GM12878 (cell line): ENCODE data around the gene CDC42BPB. TPM values are rescaled to one million over a fixed set of nuclear protein-coding genes. Genes with fewer than 3 reads are reported as not detected.

ENCODE experiments used
- ATAC-seq: fragments of 200-7000 bp; cut with Tn5 transposase; 3 replicates; pipeline ENCODE4 v1.9.1; 2020; ENCODE audit warnings: mild to moderate bottlenecking, moderate library complexity
- BruUV-seq: library from RNA; stranded (reverse); fragments of 400-500 nt; replicated peaks from 2 replicates; lab custom pipeline; 2021; lab: Mats Ljungman, UMichigan
- CTCF ChIA-PET: fragments of 300-600 bp; sonication (Branson Sonifier 250); formaldehyde crosslinking; extraction: SDS; loops from one replicate; lab custom pipeline; 2021; ENCODE audit warnings: inconsistent platforms; lab: Yijun Ruan, JAX
- POLR2A ChIA-PET: fragments of 350-600 bp; formaldehyde crosslinking; extraction: SDS; loops from one replicate; lab custom pipeline; 2021; ENCODE audit warnings: inconsistent platforms; lab: Charles Lee
- RAD21 ChIA-PET: fragments of 300-600 bp; sonication (Branson Sonifier 250); formaldehyde crosslinking; loops from one replicate; lab custom pipeline; 2023; ENCODE audit warnings: antibody characterized with exemption; ENCODE audit not compliant: unreplicated experiment; lab: Charles Lee
- SMC1A ChIA-PET: fragments of 300-600 bp; sonication (Branson Sonifier 250); formaldehyde crosslinking; loops from one replicate; lab custom pipeline; 2023; ENCODE audit not compliant: unreplicated experiment, uncharacterized antibody; lab: Charles Lee
- DNase-seq: peaks from one replicate; pipeline ENCODE4 v3.0.0-alpha.2; 2011; ENCODE audit warnings: low read depth, low spot score
- FAIRE-seq: peaks from 3 replicates; lab custom pipeline; 2011; peaks lifted over from hg19 to GRCh38; lab: Jason Lieb, UNC
- H2AFZ ChIP-seq: 2 replicates; pipeline ENCODE4 v1.6.0; 2011; ENCODE audit warnings: low read depth, low read length, control low read depth; ENCODE audit not compliant: control insufficient read depth
- H3K27ac ChIP-seq: 2 replicates; pipeline ENCODE4 v1.5.1; 2011; ENCODE audit warnings: control low read depth; ENCODE audit not compliant: control insufficient read depth, insufficient read depth
- H3K27me3 ChIP-seq, 2 experiments: replicated peaks in 1 of 2; 2 replicates each; pipeline versions ENCODE4 v1.6.0 to v1.6.1; 2011; ENCODE audit warnings: low read length in 1 of 2; ENCODE audit not compliant: control insufficient read depth in 2 of 2, insufficient read depth in 2 of 2
- H3K36me3 ChIP-seq, 2 experiments: 2 replicates each; pipeline ENCODE4 v1.5.1; 2011; ENCODE audit warnings: low read length in 1 of 2; ENCODE audit not compliant: control insufficient read depth in 2 of 2, insufficient read depth in 2 of 2
- H3K4me1 ChIP-seq: 2 replicates; pipeline ENCODE4 v1.6.1; 2011; ENCODE audit warnings: mild to moderate bottlenecking, low read length, moderate library complexity, mixed read lengths; ENCODE audit not compliant: control insufficient read depth, insufficient read depth
- H3K4me2 ChIP-seq: 2 replicates; pipeline ENCODE4 v1.6.0; 2011; ENCODE audit warnings: control low read depth; ENCODE audit not compliant: control insufficient read depth, insufficient read depth
- H3K4me3 ChIP-seq: fragments of 200-600 bp; sonication (generic); 2 replicates; pipeline ENCODE4 v1.5.1; 2016
- H3K79me2 ChIP-seq: 2 replicates; pipeline ENCODE4 v1.6.0; 2011; ENCODE audit warnings: low read length; ENCODE audit not compliant: control insufficient read depth, insufficient read depth
- H3K9ac ChIP-seq: 2 replicates; pipeline ENCODE4 v1.8.0; 2011; ENCODE audit warnings: low read length, control low read depth, mixed read lengths; ENCODE audit not compliant: control insufficient read depth, insufficient read depth
- H3K9me3 ChIP-seq: replicated peaks from 3 replicates; pipeline ENCODE4 v1.5.1; 2011; ENCODE audit warnings: mild to moderate bottlenecking, low read length; ENCODE audit not compliant: control insufficient read depth, insufficient read depth
- H4K20me1 ChIP-seq: 2 replicates; pipeline ENCODE4 v1.6.0; 2011; ENCODE audit not compliant: control insufficient read depth, insufficient read depth
- BRCA1 ChIP-seq: IDR thresholded peaks from 2 replicates; pipeline ENCODE4 v1.6.1; 2011; ENCODE audit warnings: low read depth, low read length, improper control_type of control experiment
- CEBPB ChIP-seq, 2 experiments: fragments of 150-350 bp in 1 of 2; IDR thresholded peaks; 2 replicates each; pipeline ENCODE4 v1.6.1; 2012 to 2014; ENCODE audit warnings: low read depth in 2 of 2, low read length in 2 of 2, borderline replicate concordance in 1 of 2, inconsistent platforms in 1 of 2
- CUX1 ChIP-seq: IDR thresholded peaks from 2 replicates; pipeline ENCODE4 v1.6.1; 2012; ENCODE audit warnings: improper control_type of control experiment, low read depth, low read length; ENCODE audit not compliant: insufficient replicate concordance
- DPF2 ChIP-seq: fragments of 450-650 bp; IDR thresholded peaks from 2 replicates; pipeline ENCODE4 v1.6.1; 2017; ENCODE audit warnings: mild to moderate bottlenecking
- EGR1 ChIP-seq, 2 experiments: IDR thresholded peaks; 1 replicate in 1 of 2; 2 replicates in 1 of 2; pipeline ENCODE4 v1.6.1; 2011 to 2012; ENCODE audit warnings: low read depth in 2 of 2, low read length in 2 of 2, borderline replicate concordance in 1 of 2, mild to moderate bottlenecking in 1 of 2, moderate library complexity in 1 of 2
- HSF1 ChIP-seq: fragments of 150-350 bp; IDR thresholded peaks from 2 replicates; pipeline ENCODE4 v1.6.1; 2014; ENCODE audit warnings: mild to moderate bottlenecking, low read depth, low read length
- JUNB ChIP-seq: IDR thresholded peaks from 2 replicates; pipeline ENCODE4 v1.6.1; 2016; ENCODE audit warnings: antibody characterized with exemption, mild to moderate bottlenecking
- NR2C2 ChIP-seq: IDR thresholded peaks from 2 replicates; pipeline ENCODE4 v1.6.1; 2011; ENCODE audit warnings: borderline replicate concordance, low read depth; ENCODE audit not compliant: control insufficient read depth, insufficient read length
- PAX5 ChIP-seq: IDR thresholded peaks from 2 replicates; pipeline ENCODE4 v1.6.1; 2011; ENCODE audit warnings: low read depth, low read length, borderline replicate concordance
- PML ChIP-seq: IDR thresholded peaks from 2 replicates; pipeline ENCODE4 v1.6.1; 2012; ENCODE audit warnings: low read length, inconsistent platforms
- POLR2AphosphoS2 ChIP-seq: IDR thresholded peaks from 2 replicates; pipeline ENCODE4 v1.6.1; 2011; ENCODE audit warnings: low read depth, mild to moderate bottlenecking, low read length, improper control_type of control experiment, moderate library complexity
- SKIL ChIP-seq: fragments of 450-650 bp; IDR thresholded peaks from 2 replicates; pipeline ENCODE4 v1.6.1; 2017; ENCODE audit warnings: mild to moderate bottlenecking, low read depth, inconsistent platforms; ENCODE audit not compliant: poor library complexity, severe bottlenecking
- SPI1 ChIP-seq: IDR thresholded peaks from 2 replicates; pipeline ENCODE4 v1.6.1; 2011; ENCODE audit warnings: low read depth, mild to moderate bottlenecking, low read length, moderate library complexity, borderline replicate concordance; ENCODE audit not compliant: insufficient read depth
- USF1 ChIP-seq: IDR thresholded peaks from 2 replicates; pipeline ENCODE4 v1.6.1; 2011; ENCODE audit warnings: borderline replicate concordance, low read depth, mild to moderate bottlenecking, moderate library complexity, mixed read lengths, low read length; ENCODE audit not compliant: insufficient read depth; ENCODE audit errors: extremely low read length
- WGBS: methylation state at CpG from one replicate; pipeline ENCODE4 v1.1.6; 2016; ENCODE audit warnings: low lambda C conversion rate; ENCODE audit not compliant: insufficient replicate concordance, insufficient coverage; ENCODE audit errors: missing lambda C conversion rate; 5-methylcytosine and 5-hydroxymethylcytosine counted together
- in situ Hi-C: fragments of 300-500 bp; cut with MboI; formaldehyde crosslinking; loops from 9 replicates; pipeline ENCODE4 v1.14.3; 2018; ENCODE audit warnings: mixed read lengths
- intact Hi-C: fragments of 100-400 bp; cut with micrococcal nuclease; formaldehyde crosslinking; loops from one replicate; pipeline ENCODE4 v1.14.2; 2022; ENCODE audit not compliant: unreplicated experiment
- polyA plus RNA-seq, 11 experiments: library from polyadenylated mRNA; depleted of rRNA in 4 of 11; unstranded in 6 of 11; stranded (reverse) in 5 of 11; fragments of >200 nt; fragmentation: Nextera tagmentation in 4 of 11; fragmentation: Illumina TruSeq in 1 of 11; extraction: Ambion mirVana in 4 of 11; extraction: Trizol in 1 of 11; gene quantifications; 1 replicate in 1 of 11; 2 replicates in 10 of 11; pipeline versions ENCODE4 v1.2.1 to v1.2.3, GENCODE V29; 2011 to 2016; ENCODE audit warnings: inconsistent platforms in 2 of 11, missing spikeins in 2 of 11, low read depth in 1 of 11
- total RNA-seq, 4 experiments: library from RNA; depleted of rRNA in 3 of 4; stranded (reverse); fragments of >200 nt in 3 of 4; fragmentation: Illumina TruSeq in 1 of 4; extraction: Trizol in 1 of 4; gene quantifications; 2 replicates each; pipeline versions ENCODE4 v1.2.1 to v1.2.3, GENCODE V29; 2013 to 2021

CDC42BPB gene
- total and polyA plus RNA-seq, 10 of the 15 experiments (the other 5 are each of a cell fraction or from before 2014, with no cell fraction given), result 0.42 to 22.1 (median 13.3) TPM

GRCh38 chr14:103027451-103027850 is 29.9 kb downstream of the CDC42BPB start:
- ATAC-seq (no peak), FAIRE-seq (no peak), DNase-seq (no peak)
- in situ Hi-C loops, result no loop called here
- ChIA-PET CTCF (interaction anchor here (0.9 kb wide), 1 partner anchor 11 kb away, joined by 4 read pairs; no protein-coding TSS in a partner anchor), POLR2A (interaction anchor here (0.6 kb wide), 1 partner anchor 9 kb away, joined by 3 read pairs; no protein-coding TSS in a partner anchor), RAD21 (interaction anchor here (1.3 kb wide), 1 partner anchor 78 kb away, joined by 3 read pairs; no protein-coding TSS in a partner anchor), SMC1A (no interaction called here)
- Histone ChIP-seq H3K4me2 (no peak overlapping the region), H3K9ac (no peak overlapping the region), H2AFZ (no peak overlapping the region), H3K9me3 (peaks cover 2% of the 10 kb centered on the region; the same call in 2 of the 3 replicates), H3K36me3 (no peaks in the 10 kb centered on the region; a peak in 1 of 4 replicates), H3K4me3 (no peak overlapping the region), H3K4me1 (0 out of 2 replicates have a peak, but pooled peaks cover 3% of the 10 kb centered on the region), H4K20me1 (no peaks in the 10 kb centered on the region), H3K27ac (no peak overlapping the region), H3K79me2 (peaks cover 15% of the 10 kb centered on the region), H3K27me3 (no peaks in the 10 kb centered on the region)
- 93% methylated on average over 3 of the region's 3 CpGs for WGBS
- intact Hi-C loops, result no loop called here
- BruUV-seq, result no TSS peak
- no peak for TF ChIP-seq PAX5
- TF ChIP-seq PML, result no peak
- TF ChIP-seq EGR1 (IDR thresholded peaks at IDR 0.05; ENCODE audit: borderline replicate concordance in 1 of 2, low read depth in 2 of 2, low read length in 2 of 2), result no peak
- no peak for TF ChIP-seq CEBPB (IDR thresholded peaks at IDR 0.05; ENCODE audit: borderline replicate concordance in 1 of 2, low read depth in 2 of 2, low read length in 2 of 2)
- no peak for TF ChIP-seq NR2C2
- TF ChIP-seq POLR2AphosphoS2, result no peak
- TF ChIP-seq CUX1, result no peak
- no peak for TF ChIP-seq DPF2
- TF ChIP-seq HSF1, result no peak
- TF ChIP-seq SPI1, result no peak
- no peak for TF ChIP-seq BRCA1
- TF ChIP-seq JUNB, result no peak
- no peak for TF ChIP-seq SKIL
- no peak for TF ChIP-seq USF1
